ENCODE data around the gene ASCC1. TPM values are rescaled to one million over a fixed set of nuclear protein-coding genes. Genes with fewer than 3 reads are reported as not detected.
"Not testable (repeated sequence)": the region's sequence is repeated elsewhere in the genome, so short reads cannot be mapped to it uniquely, and the experiment has no call there.

Gene ASCC1
- total RNA-seq, 1 experiment from 2014 or later, result 12.6 TPM

GRCh38 chr10:72158176-72158575 lies 57.9 kb downstream of the ASCC1 start:
- no peaks in the 10 kb centered on the region for H3K27me3 ChIP-seq
- H3K4me3 ChIP-seq, result no peak overlapping the region
- DNase-seq, result no peak
- H3K9me3 ChIP-seq, result no peaks in the 10 kb centered on the region
- no peaks in the 10 kb centered on the region; the same call in 1 of the 2 replicates for H3K36me3 ChIP-seq

DNA sequence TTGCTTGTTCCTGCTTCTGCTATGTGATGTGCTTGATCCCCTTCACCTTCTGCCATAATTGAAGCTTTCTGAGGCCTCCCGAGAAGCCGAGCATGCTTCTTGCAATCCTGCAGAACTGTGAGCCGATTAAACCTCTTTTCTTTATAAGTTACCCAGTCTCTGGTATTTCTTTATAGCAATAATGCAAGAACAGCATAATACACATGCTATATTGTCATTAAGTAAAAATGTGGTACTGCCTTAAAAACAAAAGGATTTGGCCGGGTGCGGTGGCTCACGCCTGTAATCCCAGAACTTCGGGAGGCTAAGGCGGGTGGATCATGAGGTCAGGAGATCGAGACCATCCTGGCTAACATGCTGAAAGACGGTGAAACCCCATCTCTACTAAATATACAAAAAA lies 59.9 kb downstream of the ASCC1 start:
- no peaks in the 10 kb centered on the region for H3K27me3 ChIP-seq
- no peaks in the 10 kb centered on the region for H3K9me3 ChIP-seq
- no peak for DNase-seq
- H3K4me3 ChIP-seq, result no peak overlapping the region
- H3K36me3 ChIP-seq, result no peaks in the 10 kb centered on the region

GRCh38 chr10:72152286-72152685 lies 63.8 kb downstream of the ASCC1 start:
- Histone ChIP-seq H3K27me3 (no peaks in the 10 kb centered on the region), H3K9me3 (no peaks in the 10 kb centered on the region), H3K4me3 (no peak overlapping the region), H3K36me3 (no peaks in the 10 kb centered on the region)
- no peak for DNase-seq

GRCh38 chr10:72150746-72151478 lies 65.2 kb downstream of the ASCC1 start:
- not testable (repeated sequence) for H3K36me3 ChIP-seq, DNase-seq, H3K27me3 ChIP-seq, H3K9me3 ChIP-seq, H3K4me3 ChIP-seq

DNA sequence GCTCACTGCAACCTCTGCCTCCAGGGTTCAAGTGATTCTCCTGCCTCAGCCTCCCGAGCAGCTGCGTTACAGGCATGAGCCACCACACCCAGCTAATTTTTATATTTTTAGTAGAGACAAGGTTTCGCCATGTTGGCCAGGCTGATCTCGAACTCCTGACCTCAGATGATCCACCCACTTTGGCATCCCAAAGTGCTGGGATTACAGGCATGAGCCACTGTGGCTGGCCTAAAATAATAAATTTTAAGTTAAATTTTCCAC lies 68.8 kb downstream of the ASCC1 start:
- H3K27me3 ChIP-seq, H3K4me3 ChIP-seq, H3K9me3 ChIP-seq, H3K36me3 ChIP-seq, DNase-seq: not testable (repeated sequence)

- H3K27me3 ChIP-seq, result no peaks in the 10 kb centered on the region
- no peak for DNase-seq
- H3K36me3 ChIP-seq, result no peaks in the 10 kb centered on the region
- H3K4me3 ChIP-seq, result no peak overlapping the region
- no peaks in the 10 kb centered on the region for H3K9me3 ChIP-seq
Measured at GRCh38 chr10:72146559-72147323, 69.3 kb downstream of the ASCC1 start.

- no peaks in the 10 kb centered on the region for H3K9me3 ChIP-seq
- DNase-seq, result no peak
- no peaks in the 10 kb centered on the region for H3K36me3 ChIP-seq
- no peaks in the 10 kb centered on the region for H3K27me3 ChIP-seq
- no peak overlapping the region for H3K4me3 ChIP-seq
Measured at GRCh38 chr10:72146071-72146470, 70.0 kb downstream of the ASCC1 start.

- H3K9me3 ChIP-seq, result no peaks in the 10 kb centered on the region
Measured at GRCh38 chr10:72145657-72146056, 70.4 kb downstream of the ASCC1 start.

DNA sequence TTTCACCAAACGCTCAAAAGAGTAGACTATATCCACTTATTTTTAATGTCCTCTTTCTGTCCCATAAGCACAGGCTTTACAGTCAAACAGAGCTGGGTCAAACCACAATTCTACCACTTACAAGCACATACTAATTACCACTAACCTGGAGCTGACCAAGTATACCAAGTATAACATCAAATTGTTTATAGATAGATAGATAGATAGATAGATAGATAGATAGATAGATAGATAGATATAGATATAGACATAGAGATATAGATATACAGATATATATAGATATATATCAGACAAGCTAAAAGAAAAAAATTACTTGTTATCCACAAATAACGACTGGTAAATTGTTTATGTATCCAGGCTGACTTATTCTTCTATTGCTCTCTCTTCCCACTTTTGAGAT lies 75.2 kb downstream of the ASCC1 start:
- no peak for DNase-seq
- no peak overlapping the region for H3K4me3 ChIP-seq
- H3K9me3 ChIP-seq, result no peaks in the 10 kb centered on the region
- H3K36me3 ChIP-seq, result no peaks in the 10 kb centered on the region; the same call in 1 of the 2 replicates
- H3K27me3 ChIP-seq, result no peaks in the 10 kb centered on the region

More at GRCh38 chr10:72145657-72146056, 70.4 kb downstream of the ASCC1 start:
- Histone ChIP-seq H3K36me3 (no peaks in the 10 kb centered on the region), H3K27me3 (no peaks in the 10 kb centered on the region), H3K4me3 (no peak overlapping the region)
- DNase-seq, result no peak

- H3K27me3 ChIP-seq, result no peaks in the 10 kb centered on the region
- H3K4me3 ChIP-seq, result no peak overlapping the region
- DNase-seq, result no peak
Measured at GRCh38 chr10:72140174-72140573, 75.9 kb downstream of the ASCC1 start.

GRCh38 chr10:72137583-72137982 lies 78.5 kb downstream of the ASCC1 start:
- Histone ChIP-seq H3K36me3 (no peaks in the 10 kb centered on the region; the same call in 1 of the 2 replicates), H3K4me3 (no peak overlapping the region), H3K9me3 (no peaks in the 10 kb centered on the region), H3K27me3 (no peaks in the 10 kb centered on the region)
- no peak for DNase-seq

More at GRCh38 chr10:72140174-72140573, 75.9 kb downstream of the ASCC1 start:
- H3K36me3 ChIP-seq, result no peaks in the 10 kb centered on the region; the same call in 1 of the 2 replicates
- no peaks in the 10 kb centered on the region for H3K9me3 ChIP-seq

DNA sequence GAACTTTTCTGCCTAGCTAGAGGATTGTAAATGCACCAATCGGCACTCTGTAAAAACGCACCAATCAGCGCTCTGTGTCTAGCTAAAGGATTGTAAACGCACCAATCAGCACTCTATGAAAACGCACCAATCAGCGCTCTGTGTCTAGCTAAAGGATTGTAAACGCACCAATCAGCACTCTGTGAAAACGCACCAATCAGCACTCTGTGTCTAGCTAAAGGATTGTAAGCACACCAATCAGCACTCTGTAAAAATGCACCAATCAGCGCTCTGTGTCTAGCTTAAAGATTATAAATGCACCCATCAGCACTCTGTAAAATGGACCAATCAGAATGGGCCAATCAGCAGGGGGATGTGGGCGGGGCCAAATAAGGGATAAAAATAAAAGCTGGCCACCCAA lies 79.9 kb downstream of the ASCC1 start:
- H3K27me3 ChIP-seq, DNase-seq, H3K9me3 ChIP-seq, H3K4me3 ChIP-seq, H3K36me3 ChIP-seq: not testable (repeated sequence)

- Histone ChIP-seq H3K4me3 (no peak overlapping the region), H3K36me3 (no peaks in the 10 kb centered on the region; the same call in 1 of the 2 replicates), H3K27me3 (no peaks in the 10 kb centered on the region), H3K9me3 (no peaks in the 10 kb centered on the region)
- DNase-seq, result no peak
Measured at GRCh38 chr10:72134785-72135767, 81.0 kb downstream of the ASCC1 start.

- Histone ChIP-seq H3K27me3 (no peaks in the 10 kb centered on the region), H3K4me3 (no peak overlapping the region), H3K9me3 (no peaks in the 10 kb centered on the region), H3K36me3 (no peaks in the 10 kb centered on the region; the same call in 1 of the 2 replicates)
- DNase-seq, result no peak
Measured at GRCh38 chr10:72133517-72133916, 82.6 kb downstream of the ASCC1 start.

DNA sequence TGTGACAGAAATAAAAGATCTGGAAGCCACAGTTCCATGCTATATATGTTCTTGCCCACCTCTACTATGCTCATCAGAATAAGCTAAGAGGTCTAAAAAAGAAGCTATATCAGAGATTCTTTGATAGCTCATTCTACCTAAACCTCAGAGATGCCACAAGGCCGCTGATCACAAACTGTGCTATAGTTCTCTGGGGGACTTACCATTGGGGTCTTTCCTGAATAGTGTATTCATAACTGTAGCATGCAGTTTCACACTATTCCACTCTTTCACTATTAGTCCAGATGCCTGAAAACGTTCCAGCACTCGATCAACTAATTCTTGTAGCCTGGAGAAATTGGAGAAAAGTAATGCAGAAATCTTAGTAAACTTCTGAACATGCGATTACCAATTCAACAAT lies 83.2 kb downstream of the ASCC1 start:
- DNase-seq, result no peak
- Histone ChIP-seq H3K27me3 (no peaks in the 10 kb centered on the region), H3K4me3 (no peak overlapping the region), H3K36me3 (no peaks in the 10 kb centered on the region; the same call in 1 of the 2 replicates), H3K9me3 (no peaks in the 10 kb centered on the region)

DNA sequence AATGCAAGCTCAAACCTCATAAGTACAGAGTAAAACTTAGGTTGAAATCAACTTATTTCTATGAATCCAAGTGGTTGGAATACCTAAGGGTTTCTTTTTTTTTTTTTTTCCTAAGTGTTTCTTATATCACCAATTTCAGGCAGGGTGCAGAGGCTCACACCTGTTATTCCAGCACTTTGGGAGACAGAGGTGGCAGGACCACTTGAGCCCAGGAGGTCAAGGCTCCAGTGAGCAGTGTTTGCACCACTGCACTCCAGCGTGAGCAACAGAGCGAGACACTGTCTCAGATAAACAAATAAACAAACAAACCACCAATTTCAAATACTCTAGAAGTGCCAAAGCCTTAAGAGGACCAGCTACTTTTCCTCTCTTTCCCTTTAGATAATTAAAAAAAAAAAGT lies 88.5 kb downstream of the ASCC1 start:
- Histone ChIP-seq H3K9me3 (no peaks in the 10 kb centered on the region), H3K4me3 (no peak overlapping the region), H3K27me3 (no peaks in the 10 kb centered on the region), H3K36me3 (peaks cover 3% of the 10 kb centered on the region; the same call in 1 of the 2 replicates)
- DNase-seq, result no peak

- Histone ChIP-seq H3K4me3 (no peak overlapping the region), H3K27me3 (no peaks in the 10 kb centered on the region), H3K36me3 (peaks cover 3% of the 10 kb centered on the region; the same call in 1 of the 2 replicates), H3K9me3 (no peaks in the 10 kb centered on the region)
- no peak for DNase-seq
Measured at GRCh38 chr10:72126872-72127232, 89.2 kb downstream of the ASCC1 start.

Measured in MG63 (cell line).